ENCODE measurements around the gene WDR91. TPM values are rescaled to one million over a fixed set of nuclear protein-coding genes. Genes with fewer than 3 reads are reported as not detected.

WDR91 gene
- 6.8 TPM for total RNA-seq

- Histone ChIP-seq H3K4me1 (ENCODE audit: control insufficient read depth in 3 of 3, insufficient read depth in 3 of 3, low read length in 3 of 3) (peaks cover 18 to 21% (median 19%) of the 10 kb centered on the region in 3 donors), H3K9me3 (ENCODE audit: control insufficient read depth in 3 of 3, low read length in 3 of 3) (no peaks in the 10 kb centered on the region), H3K9ac (ENCODE audit: low read depth in 1 of 3, low read length in 3 of 3) (peak within 1 kb of the TSS; percentile 95 to 97 (median 96)), H3K27me3 (ENCODE audit: control insufficient read depth in 3 of 3, insufficient read depth in 3 of 3, low read length in 3 of 3) (no peaks in the 10 kb centered on the region), H3K27ac (ENCODE audit: low read depth, low read length) (peak within 1 kb of the TSS; percentile 90), H3K4me3 (ENCODE audit: low read length in 3 of 3) (peak within 1 kb of the TSS; percentile 92 to 95 (median 94)), H3K36me3 (ENCODE audit: control insufficient read depth in 3 of 3, insufficient read depth in 3 of 3, low read length in 3 of 3) (peaks cover 3 to 13% (median 4%) of the 10 kb centered on the region in 3 donors)
Measured at GRCh38 chr7:135211179-135211945, at the start of gene WDR91. Gene WDR91, minus strand, starts transcription at chr7:135211526. Its CDS starts 24 bp downstream, at chr7:135211502.

- Histone ChIP-seq H3K4me1 (ENCODE audit: control insufficient read depth in 3 of 3, insufficient read depth in 3 of 3, low read length in 3 of 3) (peaks cover 1 to 7% (median 5%) of the 10 kb centered on the region in 3 donors), H3K9ac (ENCODE audit: low read depth in 1 of 3, low read length in 3 of 3) (no peak overlapping the region), H3K27me3 (ENCODE audit: control insufficient read depth in 3 of 3, insufficient read depth in 3 of 3, low read length in 3 of 3) (peaks cover 0 to 4% (median 0%) of the 10 kb centered on the region in 3 donors), H3K9me3 (ENCODE audit: control insufficient read depth in 3 of 3, low read length in 3 of 3) (no peaks in the 10 kb centered on the region), H3K4me3 (ENCODE audit: low read length in 3 of 3) (no peak overlapping the region), H3K27ac (ENCODE audit: low read depth, low read length) (no peak overlapping the region), H3K36me3 (ENCODE audit: control insufficient read depth in 3 of 3, insufficient read depth in 3 of 3, low read length in 3 of 3) (no peaks in the 10 kb centered on the region)
Measured at GRCh38 chr7:135260470-135260869, 49.1 kb upstream of the WDR91 start.

GRCh38 chr7:135259702-135260101 is 48.4 kb upstream of the WDR91 start:
- Histone ChIP-seq H3K27ac (ENCODE audit: low read depth, low read length) (no peak overlapping the region), H3K27me3 (ENCODE audit: control insufficient read depth in 3 of 3, insufficient read depth in 3 of 3, low read length in 3 of 3) (peaks cover 0 to 4% (median 0%) of the 10 kb centered on the region in 3 donors)

GRCh38 chr7:135258585-135258984 is 47.3 kb upstream of the WDR91 start:
- Histone ChIP-seq H3K4me1 (ENCODE audit: control insufficient read depth in 3 of 3, insufficient read depth in 3 of 3, low read length in 3 of 3) (peaks cover 20 to 25% (median 21%) of the 10 kb centered on the region in 3 donors), H3K27me3 (ENCODE audit: control insufficient read depth in 3 of 3, insufficient read depth in 3 of 3, low read length in 3 of 3) (peaks cover 0 to 4% (median 0%) of the 10 kb centered on the region in 3 donors), H3K9ac (ENCODE audit: low read depth in 1 of 3, low read length in 3 of 3) (no peak overlapping the region), H3K36me3 (ENCODE audit: control insufficient read depth in 3 of 3, insufficient read depth in 3 of 3, low read length in 3 of 3) (no peaks in the 10 kb centered on the region), H3K27ac (ENCODE audit: low read depth, low read length) (no peak overlapping the region), H3K9me3 (ENCODE audit: control insufficient read depth in 3 of 3, low read length in 3 of 3) (no peaks in the 10 kb centered on the region), H3K4me3 (ENCODE audit: low read length in 3 of 3) (no peak overlapping the region)

More at GRCh38 chr7:135259702-135260101, 48.4 kb upstream of the WDR91 start:
- no peak overlapping the region for H3K9ac ChIP-seq (ENCODE audit: low read depth in 1 of 3, low read length in 3 of 3)
- no peak overlapping the region for H3K4me3 ChIP-seq (ENCODE audit: low read length in 3 of 3)
- no peaks in the 10 kb centered on the region for H3K36me3 ChIP-seq (ENCODE audit: control insufficient read depth in 3 of 3, insufficient read depth in 3 of 3, low read length in 3 of 3)
- H3K9me3 ChIP-seq (ENCODE audit: control insufficient read depth in 3 of 3, low read length in 3 of 3), result no peaks in the 10 kb centered on the region
- peaks cover 9 to 15% (median 10%) of the 10 kb centered on the region in 3 donors for H3K4me1 ChIP-seq (ENCODE audit: control insufficient read depth in 3 of 3, insufficient read depth in 3 of 3, low read length in 3 of 3)

- no peak overlapping the region for H3K9ac ChIP-seq (ENCODE audit: low read depth in 1 of 3, low read length in 3 of 3)
- peaks cover 22 to 31% (median 23%) of the 10 kb centered on the region in 3 donors for H3K4me1 ChIP-seq (ENCODE audit: control insufficient read depth in 3 of 3, insufficient read depth in 3 of 3, low read length in 3 of 3)
- H3K27ac ChIP-seq (ENCODE audit: low read depth, low read length), result no peak overlapping the region
- H3K9me3 ChIP-seq (ENCODE audit: control insufficient read depth in 3 of 3, low read length in 3 of 3), result no peaks in the 10 kb centered on the region
- no peak overlapping the region for H3K4me3 ChIP-seq (ENCODE audit: low read length in 3 of 3)
- peaks cover 0 to 4% (median 0%) of the 10 kb centered on the region in 3 donors for H3K27me3 ChIP-seq (ENCODE audit: control insufficient read depth in 3 of 3, insufficient read depth in 3 of 3, low read length in 3 of 3)
- H3K36me3 ChIP-seq (ENCODE audit: control insufficient read depth in 3 of 3, insufficient read depth in 3 of 3, low read length in 3 of 3), result no peaks in the 10 kb centered on the region
Measured at GRCh38 chr7:135257790-135258189, 46.5 kb upstream of the WDR91 start.

- Histone ChIP-seq H3K4me3 (ENCODE audit: low read length in 3 of 3) (no peak overlapping the region), H3K27me3 (ENCODE audit: control insufficient read depth in 3 of 3, insufficient read depth in 3 of 3, low read length in 3 of 3) (no peaks in the 10 kb centered on the region), H3K27ac (ENCODE audit: low read depth, low read length) (peak overlapping the region; percentile 77), H3K9ac (ENCODE audit: low read depth in 1 of 3, low read length in 3 of 3) (peak overlapping the region in 2 of 3 donors; percentile 14 to 34), H3K9me3 (ENCODE audit: control insufficient read depth in 3 of 3, low read length in 3 of 3) (no peaks in the 10 kb centered on the region), H3K36me3 (ENCODE audit: control insufficient read depth in 3 of 3, insufficient read depth in 3 of 3, low read length in 3 of 3) (no peaks in the 10 kb centered on the region), H3K4me1 (ENCODE audit: control insufficient read depth in 3 of 3, insufficient read depth in 3 of 3, low read length in 3 of 3) (peaks cover 19 to 28% (median 23%) of the 10 kb centered on the region in 3 donors)
Measured at GRCh38 chr7:135253851-135254771, 42.8 kb upstream of the WDR91 start.

GRCh38 chr7:135251496-135252391 is 40.4 kb upstream of the WDR91 start:
- H3K27ac ChIP-seq (ENCODE audit: low read depth, low read length), result no peak overlapping the region
- no peaks in the 10 kb centered on the region for H3K36me3 ChIP-seq (ENCODE audit: control insufficient read depth in 3 of 3, insufficient read depth in 3 of 3, low read length in 3 of 3)
- H3K4me1 ChIP-seq (ENCODE audit: control insufficient read depth in 3 of 3, insufficient read depth in 3 of 3, low read length in 3 of 3), result peaks cover 19 to 28% (median 23%) of the 10 kb centered on the region in 3 donors
- H3K4me3 ChIP-seq (ENCODE audit: low read length in 3 of 3), result no peak overlapping the region
- no peaks in the 10 kb centered on the region for H3K9me3 ChIP-seq (ENCODE audit: control insufficient read depth in 3 of 3, low read length in 3 of 3)
- no peak overlapping the region for H3K9ac ChIP-seq (ENCODE audit: low read depth in 1 of 3, low read length in 3 of 3)
- H3K27me3 ChIP-seq (ENCODE audit: control insufficient read depth in 3 of 3, insufficient read depth in 3 of 3, low read length in 3 of 3), result no peaks in the 10 kb centered on the region

- no peaks in the 10 kb centered on the region for H3K36me3 ChIP-seq (ENCODE audit: control insufficient read depth in 3 of 3, insufficient read depth in 3 of 3, low read length in 3 of 3)
- H3K9ac ChIP-seq (ENCODE audit: low read depth in 1 of 3, low read length in 3 of 3), result no peak overlapping the region
- H3K27ac ChIP-seq (ENCODE audit: low read depth, low read length), result no peak overlapping the region
- H3K4me1 ChIP-seq (ENCODE audit: control insufficient read depth in 3 of 3, insufficient read depth in 3 of 3, low read length in 3 of 3), result peaks cover under 1 to 5% (median 3%) of the 10 kb centered on the region in 3 donors
- H3K27me3 ChIP-seq (ENCODE audit: control insufficient read depth in 3 of 3, insufficient read depth in 3 of 3, low read length in 3 of 3), result peaks cover 0 to 5% (median 0%) of the 10 kb centered on the region in 3 donors
- no peak overlapping the region for H3K4me3 ChIP-seq (ENCODE audit: low read length in 3 of 3)
- no peaks in the 10 kb centered on the region for H3K9me3 ChIP-seq (ENCODE audit: control insufficient read depth in 3 of 3, low read length in 3 of 3)
Measured at GRCh38 chr7:135248546-135248945, 37.2 kb upstream of the WDR91 start.

GRCh38 chr7:135247746-135248471 is 36.6 kb upstream of the WDR91 start:
- H3K27me3 ChIP-seq (ENCODE audit: control insufficient read depth in 3 of 3, insufficient read depth in 3 of 3, low read length in 3 of 3), result peaks cover 0 to 5% (median 0%) of the 10 kb centered on the region in 3 donors
- no peak overlapping the region for H3K27ac ChIP-seq (ENCODE audit: low read depth, low read length)
- H3K4me3 ChIP-seq (ENCODE audit: low read length in 3 of 3), result no peak overlapping the region
- H3K36me3 ChIP-seq (ENCODE audit: control insufficient read depth in 3 of 3, insufficient read depth in 3 of 3, low read length in 3 of 3), result no peaks in the 10 kb centered on the region
- no peaks in the 10 kb centered on the region for H3K4me1 ChIP-seq (ENCODE audit: control insufficient read depth in 3 of 3, insufficient read depth in 3 of 3, low read length in 3 of 3)
- no peak overlapping the region for H3K9ac ChIP-seq (ENCODE audit: low read depth in 1 of 3, low read length in 3 of 3)
- H3K9me3 ChIP-seq (ENCODE audit: control insufficient read depth in 3 of 3, low read length in 3 of 3), result no peaks in the 10 kb centered on the region

All from skeletal muscle tissue (tissue), 4 donors.